Measurements from ENCODE around the gene ADNP2. TPM values are rescaled to one million over a fixed set of nuclear protein-coding genes. Genes with fewer than 3 reads are reported as not detected.

Gene ADNP2, protein sequence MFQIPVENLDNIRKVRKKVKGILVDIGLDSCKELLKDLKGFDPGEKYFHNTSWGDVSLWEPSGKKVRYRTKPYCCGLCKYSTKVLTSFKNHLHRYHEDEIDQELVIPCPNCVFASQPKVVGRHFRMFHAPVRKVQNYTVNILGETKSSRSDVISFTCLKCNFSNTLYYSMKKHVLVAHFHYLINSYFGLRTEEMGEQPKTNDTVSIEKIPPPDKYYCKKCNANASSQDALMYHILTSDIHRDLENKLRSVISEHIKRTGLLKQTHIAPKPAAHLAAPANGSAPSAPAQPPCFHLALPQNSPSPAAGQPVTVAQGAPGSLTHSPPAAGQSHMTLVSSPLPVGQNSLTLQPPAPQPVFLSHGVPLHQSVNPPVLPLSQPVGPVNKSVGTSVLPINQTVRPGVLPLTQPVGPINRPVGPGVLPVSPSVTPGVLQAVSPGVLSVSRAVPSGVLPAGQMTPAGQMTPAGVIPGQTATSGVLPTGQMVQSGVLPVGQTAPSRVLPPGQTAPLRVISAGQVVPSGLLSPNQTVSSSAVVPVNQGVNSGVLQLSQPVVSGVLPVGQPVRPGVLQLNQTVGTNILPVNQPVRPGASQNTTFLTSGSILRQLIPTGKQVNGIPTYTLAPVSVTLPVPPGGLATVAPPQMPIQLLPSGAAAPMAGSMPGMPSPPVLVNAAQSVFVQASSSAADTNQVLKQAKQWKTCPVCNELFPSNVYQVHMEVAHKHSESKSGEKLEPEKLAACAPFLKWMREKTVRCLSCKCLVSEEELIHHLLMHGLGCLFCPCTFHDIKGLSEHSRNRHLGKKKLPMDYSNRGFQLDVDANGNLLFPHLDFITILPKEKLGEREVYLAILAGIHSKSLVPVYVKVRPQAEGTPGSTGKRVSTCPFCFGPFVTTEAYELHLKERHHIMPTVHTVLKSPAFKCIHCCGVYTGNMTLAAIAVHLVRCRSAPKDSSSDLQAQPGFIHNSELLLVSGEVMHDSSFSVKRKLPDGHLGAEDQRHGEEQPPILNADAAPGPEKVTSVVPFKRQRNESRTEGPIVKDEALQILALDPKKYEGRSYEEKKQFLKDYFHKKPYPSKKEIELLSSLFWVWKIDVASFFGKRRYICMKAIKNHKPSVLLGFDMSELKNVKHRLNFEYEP
- total RNA-seq = 10 to 100 TPM; 19.4 to 20.3 TPM

DNA sequence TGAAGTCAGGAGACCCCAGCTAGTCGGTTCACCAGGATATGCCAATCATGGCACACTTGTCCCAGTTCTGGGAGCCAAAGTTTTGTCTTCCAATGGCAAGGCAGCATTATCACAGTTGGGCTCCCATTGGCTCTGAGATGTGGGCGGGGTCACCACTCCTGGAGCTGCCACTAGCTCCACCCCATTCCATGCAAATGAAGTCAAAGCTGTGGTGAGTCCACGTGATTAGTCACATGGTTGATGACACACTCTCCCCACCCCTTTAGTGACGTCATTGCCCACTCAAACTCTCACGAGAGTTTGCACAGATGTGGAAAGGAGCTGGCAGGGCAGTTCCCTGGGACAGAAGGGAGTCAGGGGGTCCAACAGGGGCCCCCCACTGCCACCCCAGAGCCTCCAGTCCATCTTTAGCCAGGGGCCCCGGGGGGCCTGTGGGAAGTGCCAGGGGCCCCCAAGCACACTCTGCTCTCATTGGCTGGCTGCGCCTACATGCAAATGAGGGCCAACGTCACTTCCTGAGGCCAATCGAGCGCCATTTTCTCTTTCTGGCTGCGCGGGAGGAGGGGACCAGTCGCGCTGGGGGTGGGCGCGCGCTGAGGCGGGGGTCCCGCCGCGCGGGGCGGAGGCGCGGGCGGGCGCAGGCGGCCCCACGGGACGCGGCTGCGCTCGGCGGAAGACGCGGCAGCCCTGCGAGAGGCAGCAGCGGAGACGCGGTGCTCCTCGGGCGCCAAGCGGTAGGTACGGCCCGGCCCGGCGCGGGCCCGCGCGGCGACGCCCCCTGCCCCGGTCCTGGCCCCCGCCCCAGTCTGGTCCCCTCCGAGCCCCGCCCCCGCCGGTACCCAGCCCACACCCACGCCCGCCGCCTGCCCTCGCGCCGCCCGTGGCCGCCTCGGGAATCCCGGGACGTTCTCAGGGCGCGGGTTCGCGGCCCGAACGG is at the start of gene ADNP2:
ADNP2 (plus strand) TSS at position 524 of the 937 bp plus-strand sequence. CDS start 8,281 bp downstream, outside the sequence.
- ChIA-PET CTCF (interaction anchor here (0.7 to 1.0 kb wide), 2 partner anchors 50 to 726 kb away, joined by 3 to 4 read pairs; no protein-coding TSS in a partner anchor), POLR2A (no interaction called here)
- no peaks in the 10 kb centered on the region for H3K9me3 Mint-ChIP-seq
- no peaks in the 10 kb centered on the region for H3K27me3 Mint-ChIP-seq
- H3K4me1 Mint-ChIP-seq = peaks cover 30% of the 10 kb centered on the region
- H3K4me3 Mint-ChIP-seq = peak within 1 kb of the TSS; percentile 76
- peak; percentile 92 for DNase-seq
- H3K27ac Mint-ChIP-seq = peak within 1 kb of the TSS; percentile 93
- H3K36me3 Mint-ChIP-seq (ENCODE audit: low read depth) = peaks cover 3% of the 10 kb centered on the region

DNA sequence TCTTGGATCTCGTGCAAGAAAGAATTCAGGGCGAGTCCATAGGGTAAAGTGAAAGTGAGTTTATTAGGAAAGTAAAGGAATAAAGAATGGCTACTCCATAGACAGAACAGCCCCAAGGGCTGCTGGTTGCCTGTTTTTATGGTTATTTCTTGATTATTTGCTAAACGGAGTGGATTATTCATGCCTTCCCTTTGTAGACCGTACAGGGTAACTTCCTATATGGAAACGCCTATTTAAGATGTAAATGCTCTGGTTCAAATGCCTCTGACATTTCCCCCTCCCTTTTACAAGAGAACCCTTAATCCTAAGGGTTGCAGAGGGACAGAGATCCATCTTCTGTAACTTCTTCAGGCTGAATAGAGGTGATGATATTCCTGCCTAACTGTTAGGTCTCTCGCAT is 49.1 kb upstream of the ADNP2 start:
- H3K4me3 Mint-ChIP-seq = no peak overlapping the region
- peaks cover 42% of the 10 kb centered on the region for H3K9me3 Mint-ChIP-seq
- DNase-seq = no peak
- ChIA-PET POLR2A (no interaction called here), CTCF (no interaction called here)
- H3K36me3 Mint-ChIP-seq (ENCODE audit: low read depth) = peaks cover 7% of the 10 kb centered on the region
- no peaks in the 10 kb centered on the region for H3K27me3 Mint-ChIP-seq
- no peak overlapping the region for H3K27ac Mint-ChIP-seq
- no peaks in the 10 kb centered on the region for H3K4me1 Mint-ChIP-seq

DNA sequence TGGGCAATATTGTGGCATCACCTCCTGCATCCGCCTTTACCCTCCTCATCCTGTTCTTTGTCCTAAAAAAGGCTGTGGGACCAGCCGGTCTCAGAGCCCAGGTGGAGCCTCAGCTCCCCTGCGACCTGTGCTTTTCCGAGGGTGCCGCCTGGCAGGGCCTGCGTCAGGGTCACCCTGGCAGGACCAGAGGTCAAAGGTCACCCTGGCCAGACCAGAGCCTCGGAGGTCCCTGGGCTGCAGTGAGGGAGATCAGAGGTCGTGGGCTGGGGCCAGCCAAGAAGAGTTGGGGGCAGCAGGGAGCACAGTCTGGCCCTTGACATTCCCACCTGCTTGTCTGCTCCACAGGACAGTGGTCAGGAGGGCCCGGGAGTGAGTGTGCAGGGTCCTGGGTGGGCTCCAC is 43.4 kb upstream of the ADNP2 start:
- CTCF ChIA-PET = interaction anchor here (1.3 kb wide), 1 partner anchor 10 kb away, joined by 3 read pairs; no protein-coding TSS in a partner anchor
- Mint-ChIP-seq H3K27me3 (no peaks in the 10 kb centered on the region), H3K36me3 (ENCODE audit: low read depth) (peaks cover 1% of the 10 kb centered on the region), H3K27ac (no peak overlapping the region), H3K4me1 (no peaks in the 10 kb centered on the region), H3K4me3 (no peak overlapping the region), H3K9me3 (peaks cover 12% of the 10 kb centered on the region)
- POLR2A ChIA-PET = no interaction called here
- no peak for DNase-seq

DNA sequence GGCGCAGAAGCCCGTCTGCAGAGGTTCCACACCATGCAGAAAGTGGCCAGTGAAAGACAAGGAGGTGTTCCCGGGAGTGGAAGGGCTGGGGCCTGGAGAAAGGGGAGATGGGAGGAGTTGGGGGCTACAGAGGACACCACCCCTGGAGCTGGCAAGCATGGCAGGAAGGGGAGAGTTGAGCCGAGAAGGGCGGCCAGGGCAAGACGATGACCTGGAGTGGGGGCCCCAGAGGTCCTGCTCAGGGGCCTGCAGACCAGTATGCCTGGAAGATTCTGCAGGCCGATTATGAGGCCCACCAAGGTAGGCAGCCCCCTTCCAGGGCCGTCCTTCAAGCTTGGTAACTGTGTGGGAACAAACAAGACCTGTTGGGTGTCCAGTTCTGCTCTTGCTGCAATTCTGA is 41.7 kb upstream of the ADNP2 start:
- no peak for DNase-seq

DNA sequence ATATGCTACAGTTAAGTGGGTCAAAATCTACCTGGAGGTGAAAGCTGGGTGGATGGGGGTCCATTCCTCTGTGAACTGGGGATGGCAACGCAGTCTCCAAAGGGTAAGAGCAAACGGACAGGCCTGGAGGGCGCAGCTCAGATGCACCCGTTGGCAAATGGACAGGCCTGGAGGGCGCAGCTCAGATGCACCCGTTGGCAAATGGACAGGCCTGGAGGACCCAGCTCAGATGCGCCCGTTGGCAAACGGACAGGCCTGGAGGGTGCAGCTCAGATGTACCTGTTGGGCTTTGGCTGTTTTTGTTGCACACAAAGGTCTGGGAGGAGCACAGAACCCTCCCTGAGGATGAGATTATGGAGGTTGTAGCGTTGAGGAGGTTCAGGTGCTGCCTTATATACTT is 41.2 kb upstream of the ADNP2 start:
- ChIA-PET POLR2A (no interaction called here), CTCF (no interaction called here)
- no peak for DNase-seq
- no peaks in the 10 kb centered on the region for H3K36me3 Mint-ChIP-seq (ENCODE audit: low read depth)
- H3K27me3 Mint-ChIP-seq = no peaks in the 10 kb centered on the region
- peaks cover 2% of the 10 kb centered on the region for H3K9me3 Mint-ChIP-seq
- H3K4me1 Mint-ChIP-seq = no peaks in the 10 kb centered on the region
- H3K4me3 Mint-ChIP-seq = no peak overlapping the region
- no peak overlapping the region for H3K27ac Mint-ChIP-seq

More for the DNA sequence above, 41.7 kb upstream of the ADNP2 start:
- Mint-ChIP-seq H3K27ac (no peak overlapping the region), H3K4me1 (no peaks in the 10 kb centered on the region), H3K4me3 (no peak overlapping the region), H3K9me3 (peaks cover 4% of the 10 kb centered on the region), H3K27me3 (no peaks in the 10 kb centered on the region), H3K36me3 (ENCODE audit: low read depth) (no peaks in the 10 kb centered on the region)
- ChIA-PET POLR2A (no interaction called here), CTCF (interaction anchor here (0.8 kb wide), 1 partner anchor 36 kb away, joined by 3 read pairs; no protein-coding TSS in a partner anchor)

DNA sequence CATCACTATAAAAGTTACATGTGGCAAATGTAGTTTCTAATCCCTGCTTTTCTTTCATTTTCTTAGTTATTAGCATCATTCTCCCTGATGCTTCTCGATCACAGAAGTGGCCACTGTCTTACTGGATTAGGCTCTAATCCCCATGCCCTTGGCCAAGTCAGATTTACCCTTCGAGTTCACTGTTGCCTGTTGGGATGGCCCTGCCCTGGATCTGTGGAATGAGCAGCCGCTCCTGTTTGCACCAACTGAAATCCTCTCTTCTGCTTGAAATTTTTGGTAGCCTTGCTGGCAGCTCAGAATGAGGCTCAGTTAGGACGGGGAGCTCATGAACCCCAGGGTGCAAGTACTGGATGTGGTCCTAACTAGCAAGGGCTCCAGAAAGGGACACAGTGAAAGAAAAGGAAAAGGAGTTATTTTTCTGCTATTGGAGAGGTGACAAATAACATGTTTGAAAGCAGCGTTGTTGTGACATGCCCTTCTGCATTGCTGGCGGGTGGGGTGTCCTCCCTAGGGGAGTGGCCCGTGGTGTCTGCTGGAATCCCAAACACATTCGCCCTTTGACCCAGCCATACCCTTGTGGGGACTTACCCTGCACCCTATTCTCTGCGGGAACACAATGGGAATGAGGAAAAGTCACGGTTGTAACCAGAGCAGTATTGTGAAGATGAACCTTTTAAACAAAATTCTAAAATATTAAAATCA is 40.3 kb upstream of the ADNP2 start:
- Mint-ChIP-seq H3K4me1 (no peaks in the 10 kb centered on the region), H3K27me3 (no peaks in the 10 kb centered on the region), H3K4me3 (no peak overlapping the region), H3K9me3 (no peaks in the 10 kb centered on the region), H3K27ac (no peak overlapping the region), H3K36me3 (ENCODE audit: low read depth) (no peaks in the 10 kb centered on the region)
- DNase-seq = no peak
- POLR2A ChIA-PET = no interaction called here
- CTCF ChIA-PET = no interaction called here

DNA sequence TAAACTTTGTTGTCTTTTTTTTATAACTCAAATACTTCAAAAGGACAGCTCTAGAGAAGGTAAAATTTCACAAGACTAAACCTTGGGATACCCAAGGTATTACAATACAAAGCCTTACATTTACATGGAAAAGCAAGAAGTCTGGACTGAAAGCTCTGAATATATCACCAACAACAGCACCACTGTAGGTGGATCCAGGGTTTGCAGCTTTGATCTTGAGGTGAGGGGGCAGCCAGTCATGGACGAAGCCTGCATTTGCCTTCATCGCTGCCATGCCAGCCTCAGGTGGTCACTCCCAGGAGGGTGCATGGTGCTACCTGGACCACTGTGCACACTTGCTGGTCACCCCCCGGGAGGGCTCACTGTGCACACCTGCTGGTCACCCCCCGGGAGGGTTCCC is 38.2 kb upstream of the ADNP2 start:
- Mint-ChIP-seq H3K4me1 (no peaks in the 10 kb centered on the region), H3K4me3 (no peak overlapping the region), H3K36me3 (ENCODE audit: low read depth) (no peaks in the 10 kb centered on the region), H3K27me3 (no peaks in the 10 kb centered on the region), H3K9me3 (peaks cover 2% of the 10 kb centered on the region), H3K27ac (no peak overlapping the region)
- CTCF ChIA-PET = no interaction called here
- DNase-seq = no peak
- POLR2A ChIA-PET = no interaction called here

DNA sequence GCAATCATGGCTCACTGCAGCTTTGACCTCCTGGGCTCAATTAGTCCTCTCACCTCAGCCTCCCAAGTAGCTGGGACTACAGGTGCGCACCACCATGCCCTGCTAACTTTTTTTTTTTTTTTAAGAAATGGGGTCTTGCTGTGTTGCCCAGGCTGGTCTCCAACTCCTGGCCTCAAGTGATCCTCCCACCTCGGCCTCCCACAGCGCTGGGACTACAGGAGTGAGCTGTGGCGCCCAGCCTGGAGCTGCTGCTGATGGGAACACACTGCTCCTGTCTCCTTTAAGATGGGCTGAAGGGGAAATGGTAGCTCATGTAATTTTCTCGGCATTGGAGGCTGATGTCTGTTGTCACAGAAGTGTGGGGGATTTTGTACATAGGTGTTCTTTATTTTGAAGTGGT is 34.9 kb upstream of the ADNP2 start:
- Mint-ChIP-seq H3K36me3 (ENCODE audit: low read depth) (no peaks in the 10 kb centered on the region), H3K4me1 (no peaks in the 10 kb centered on the region), H3K9me3 (peaks cover 2% of the 10 kb centered on the region), H3K27me3 (no peaks in the 10 kb centered on the region), H3K27ac (no peak overlapping the region), H3K4me3 (no peak overlapping the region)
- no peak for DNase-seq
- ChIA-PET POLR2A (no interaction called here), CTCF (no interaction called here)

DNA sequence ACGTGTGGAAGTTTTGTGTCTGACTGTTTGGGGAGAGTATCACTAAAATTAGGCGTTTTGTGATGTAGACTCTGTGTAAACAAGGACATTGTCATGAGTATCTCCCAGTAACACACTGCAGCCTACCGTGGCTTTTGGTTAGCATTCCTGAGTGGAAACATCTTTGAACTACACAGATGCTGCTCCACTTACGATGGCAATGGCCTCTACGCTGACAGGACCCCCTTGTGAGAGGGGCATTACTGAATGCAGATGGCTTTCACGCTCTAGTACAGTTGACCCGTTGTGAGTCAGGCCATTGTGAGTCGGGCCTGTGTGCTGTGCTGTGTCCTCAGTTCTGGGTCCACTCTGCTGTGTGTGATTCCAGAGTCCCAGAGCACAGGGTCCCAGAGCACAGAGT is 34.4 kb upstream of the ADNP2 start:
- CTCF ChIA-PET = no interaction called here
- Mint-ChIP-seq H3K9me3 (peaks cover 2% of the 10 kb centered on the region), H3K4me3 (no peak overlapping the region), H3K27me3 (no peaks in the 10 kb centered on the region), H3K36me3 (ENCODE audit: low read depth) (no peaks in the 10 kb centered on the region), H3K4me1 (no peaks in the 10 kb centered on the region), H3K27ac (no peak overlapping the region)
- DNase-seq = no peak
- POLR2A ChIA-PET = no interaction called here

DNA sequence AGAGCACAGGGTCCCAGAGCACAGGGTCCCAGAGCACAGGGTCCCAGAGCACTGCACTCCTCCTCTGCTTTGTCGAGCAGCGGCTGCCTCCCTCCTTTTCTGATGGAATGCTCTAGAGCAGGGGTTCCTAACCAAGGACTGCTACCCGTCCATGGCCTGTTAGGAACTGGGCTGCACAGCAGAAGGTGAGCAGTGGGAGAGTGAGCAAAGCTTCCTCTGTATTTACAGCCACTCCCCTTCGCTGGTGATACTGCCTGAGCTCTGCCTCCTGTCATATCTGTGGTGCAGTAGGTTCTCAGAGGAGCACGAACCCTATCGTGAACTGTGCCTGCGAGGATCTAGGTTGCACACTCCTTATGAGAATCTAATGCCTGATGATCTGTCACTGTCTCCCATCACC is 33.1 kb upstream of the ADNP2 start:
- ChIA-PET POLR2A (no interaction called here), CTCF (no interaction called here)
- H3K9me3 Mint-ChIP-seq = peaks cover 2% of the 10 kb centered on the region
- no peak for DNase-seq
- H3K4me3 Mint-ChIP-seq = no peak overlapping the region
- H3K36me3 Mint-ChIP-seq (ENCODE audit: low read depth) = no peaks in the 10 kb centered on the region
- H3K27me3 Mint-ChIP-seq = no peaks in the 10 kb centered on the region
- no peaks in the 10 kb centered on the region for H3K4me1 Mint-ChIP-seq
- H3K27ac Mint-ChIP-seq = no peak overlapping the region

DNA sequence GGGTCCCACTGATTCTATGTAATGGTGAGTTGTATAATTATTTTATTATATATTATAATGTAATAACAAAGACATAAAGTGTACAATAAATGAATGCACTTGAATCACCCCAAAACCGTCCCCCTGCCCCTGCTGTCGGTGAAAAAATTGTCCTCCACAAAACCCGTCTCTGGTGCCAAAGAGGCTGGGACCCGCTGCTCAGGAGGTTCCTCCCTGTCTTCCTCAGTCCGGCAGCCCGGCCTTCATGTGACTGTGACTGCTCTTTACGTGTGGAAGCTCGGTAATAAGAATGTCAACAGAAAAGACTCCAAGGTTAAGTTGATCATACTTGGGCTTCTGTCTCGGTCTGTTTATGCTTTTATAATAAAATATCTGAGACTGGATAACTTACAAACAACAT is 32.7 kb upstream of the ADNP2 start:
- ChIA-PET CTCF (no interaction called here), POLR2A (no interaction called here)
- no peak for DNase-seq
- Mint-ChIP-seq H3K4me1 (no peaks in the 10 kb centered on the region), H3K9me3 (peaks cover 2% of the 10 kb centered on the region), H3K27me3 (peaks cover 2% of the 10 kb centered on the region), H3K27ac (no peak overlapping the region), H3K4me3 (no peak overlapping the region), H3K36me3 (ENCODE audit: low read depth) (no peaks in the 10 kb centered on the region)

DNA sequence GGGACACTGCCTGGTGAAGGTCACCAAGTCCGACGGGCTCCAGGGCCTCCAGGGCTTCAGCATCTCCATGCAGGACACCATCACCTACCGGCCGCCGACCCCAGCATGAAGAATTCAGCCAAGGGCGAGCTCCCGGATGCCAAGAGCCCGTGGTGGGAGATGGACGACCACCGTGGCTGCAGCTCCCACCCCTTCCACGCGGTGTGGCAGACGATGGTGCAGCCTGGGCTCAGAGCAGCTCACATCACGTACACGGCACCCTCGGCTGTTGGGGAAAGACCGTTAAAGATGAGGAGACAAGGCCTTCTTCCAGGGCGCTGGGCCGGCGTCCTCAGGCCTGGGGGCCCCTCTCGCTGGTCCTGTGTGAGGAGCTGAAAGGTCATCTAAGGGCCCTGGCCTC is 31.2 kb upstream of the ADNP2 start:
- Mint-ChIP-seq H3K9me3 (peaks cover 2% of the 10 kb centered on the region), H3K27ac (no peak overlapping the region), H3K4me1 (no peaks in the 10 kb centered on the region), H3K36me3 (ENCODE audit: low read depth) (no peaks in the 10 kb centered on the region), H3K27me3 (peaks cover 2% of the 10 kb centered on the region), H3K4me3 (no peak overlapping the region)
- ChIA-PET CTCF (interaction anchor here (0.6 kb wide), 1 partner anchor 59 kb away, joined by 3 read pairs; no protein-coding TSS in a partner anchor), POLR2A (no interaction called here)
- DNase-seq = no peak
